Hair follicular keratinocyte (primary cell): ENCODE results near the gene ETNK1. TPM values are rescaled to one million over a fixed set of nuclear protein-coding genes. Genes with fewer than 3 reads are reported as not detected.

Source experiments
- total RNA-seq: library from RNA; depleted of rRNA; stranded (reverse); fragments of >200 nt; gene quantifications from 2 replicates; pipeline ENCODE4 v1.2.3, GENCODE V29; 2015

Gene ETNK1
- total RNA-seq: 10.0 and 10.8 TPM in 2 replicates

DNA sequence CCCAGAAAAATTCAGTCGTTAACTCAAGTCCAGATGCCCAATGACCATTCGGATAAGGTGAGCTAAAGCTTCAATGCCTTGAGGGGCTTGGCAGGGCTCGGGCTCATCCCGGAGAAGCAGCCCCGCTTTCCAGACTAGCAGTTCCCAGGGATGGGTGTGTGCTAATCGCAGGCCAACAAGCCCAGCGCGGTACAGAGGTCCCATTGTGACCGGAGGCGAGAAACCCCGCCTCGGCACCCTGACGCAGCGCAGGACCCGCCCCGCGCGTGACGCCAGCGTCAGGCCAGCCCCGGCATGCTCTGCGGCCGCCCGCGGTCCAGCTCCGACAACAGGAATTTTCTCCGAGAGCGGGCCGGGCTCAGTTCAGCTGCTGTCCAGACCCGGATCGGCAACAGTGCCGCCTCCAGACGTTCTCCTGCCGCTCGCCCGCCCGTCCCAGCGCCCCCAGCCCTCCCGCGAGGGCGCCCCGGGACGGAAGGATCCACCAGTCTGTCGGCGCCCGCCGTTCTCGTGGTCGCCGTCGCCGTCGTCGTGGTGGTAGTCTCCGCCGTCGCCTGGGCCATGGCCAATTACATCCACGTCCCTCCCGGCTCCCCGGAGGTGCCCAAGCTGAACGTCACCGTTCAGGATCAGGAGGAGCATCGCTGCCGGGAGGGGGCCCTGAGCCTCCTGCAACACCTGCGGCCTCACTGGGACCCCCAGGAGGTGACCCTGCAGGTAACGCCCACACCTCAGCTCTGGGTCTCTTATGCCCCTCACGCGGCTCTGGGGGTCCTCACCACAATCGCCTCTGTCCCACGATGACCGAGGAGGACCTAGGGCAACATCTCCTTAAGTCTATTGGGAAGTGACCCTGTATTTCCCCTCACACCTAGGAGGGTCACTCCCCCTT lies at the start of gene ETNK1:
Gene ETNK1 (plus strand): TSS at position 302 of the 892 bp plus-strand sequence. CDS start 260 bp downstream, at position 562.

Other genes with a start within 250 kb of the ETNK1 start
- 11.5 and 32.6 TPM in 2 replicates for gene C2CD5, start 80.6 kb upstream of the ETNK1 start, total RNA-seq